ENCODE results near the gene SRP54. TPM values are rescaled to one million over a fixed set of nuclear protein-coding genes. Genes with fewer than 3 reads are reported as not detected.
"Not testable (repeated sequence)": the region's sequence is repeated elsewhere in the genome, so short reads cannot be mapped to it uniquely, and the experiment has no call there.

The SRP54 gene
- total and polyA plus RNA-seq, 2 donors = 33.7 to 54.1 TPM

- Histone ChIP-seq H3K4me1 (ENCODE audit: control insufficient read depth in 2 of 2, insufficient read depth in 2 of 2, low read length in 2 of 2) (no peaks in the 10 kb centered on the region), H3K36me3 (ENCODE audit: control insufficient read depth in 2 of 2, insufficient read depth in 2 of 2, low read length in 1 of 2) (peaks cover 5 to 19% of the 10 kb centered on the region in 2 donors), H3K27ac (ENCODE audit: low read depth in 1 of 2, low read length in 1 of 2) (no peak overlapping the region), H3K27me3 (ENCODE audit: control insufficient read depth in 2 of 2, insufficient read depth in 1 of 2, low read length in 1 of 2) (no peaks in the 10 kb centered on the region), H3K4me3 (ENCODE audit: low read length in 2 of 2) (no peak overlapping the region), H3K9me3 (ENCODE audit: control insufficient read depth in 2 of 2, insufficient read depth in 1 of 2, low read length in 1 of 2) (peaks cover 6 to 17% of the 10 kb centered on the region in 2 donors)
- no peak for DNase-seq (ENCODE audit: low read depth in 6 of 9, low spot score in 9 of 9)
- WGBS = over 99% methylated on average over 5 of the region's 5 CpGs
These were observed 51.6 kb downstream of the SRP54 start for GRCh38 chr14:35034440-35034833.

DNA sequence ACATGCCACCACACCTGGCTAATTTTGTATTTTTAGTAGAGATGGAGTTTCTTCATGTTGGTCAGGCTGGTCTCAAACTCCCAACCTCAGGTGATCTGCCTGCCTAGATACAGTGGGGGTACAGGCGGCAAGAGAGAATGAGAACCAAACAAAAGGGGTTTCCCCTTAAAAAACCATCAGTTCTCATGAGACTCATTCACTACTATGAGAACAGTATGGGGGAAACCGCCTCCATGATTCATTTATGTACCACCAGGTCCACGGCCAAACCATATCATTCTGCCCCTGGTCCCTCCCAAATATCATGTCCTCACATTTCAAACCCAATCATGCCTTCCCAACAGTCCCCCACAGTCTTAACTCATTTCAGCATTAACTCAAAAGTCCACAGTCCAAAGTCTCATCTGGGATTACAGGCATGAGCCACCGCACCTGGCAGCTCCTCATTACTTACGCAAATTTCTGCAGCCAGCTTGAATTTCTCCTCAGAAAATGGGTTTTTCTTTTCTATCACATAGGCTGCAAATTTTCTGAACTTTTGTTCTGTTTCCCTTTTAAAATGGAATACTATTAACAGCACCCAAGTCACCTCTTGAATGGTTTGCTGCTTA is 52.3 kb downstream of the SRP54 start:
- not testable (repeated sequence) for H3K4me3 ChIP-seq (ENCODE audit: low read length in 2 of 2); DNase-seq (ENCODE audit: low read depth in 6 of 9, low spot score in 9 of 9); H3K27ac ChIP-seq (ENCODE audit: low read depth in 1 of 2, low read length in 1 of 2); H3K4me1 ChIP-seq (ENCODE audit: control insufficient read depth in 2 of 2, insufficient read depth in 2 of 2, low read length in 2 of 2); H3K27me3 ChIP-seq (ENCODE audit: control insufficient read depth in 2 of 2, insufficient read depth in 1 of 2, low read length in 1 of 2)
- Histone ChIP-seq H3K9me3 (ENCODE audit: control insufficient read depth in 2 of 2, insufficient read depth in 1 of 2, low read length in 1 of 2) (peaks cover 6 to 17% of the 10 kb centered on the region in 2 donors), H3K36me3 (ENCODE audit: control insufficient read depth in 2 of 2, insufficient read depth in 2 of 2, low read length in 1 of 2) (peaks cover 2 to 14% of the 10 kb centered on the region in 2 donors)
- 99% methylated on average over 5 of the region's 5 CpGs for WGBS

GRCh38 chr14:35038312-35038711 is 55.5 kb downstream of the SRP54 start:
- not testable (repeated sequence) for H3K4me1 ChIP-seq (ENCODE audit: control insufficient read depth in 2 of 2, insufficient read depth in 2 of 2, low read length in 2 of 2); H3K27ac ChIP-seq (ENCODE audit: low read depth in 1 of 2, low read length in 1 of 2); DNase-seq (ENCODE audit: low read depth in 6 of 9, low spot score in 9 of 9); H3K36me3 ChIP-seq (ENCODE audit: control insufficient read depth in 2 of 2, insufficient read depth in 2 of 2, low read length in 1 of 2); H3K4me3 ChIP-seq (ENCODE audit: low read length in 2 of 2); H3K27me3 ChIP-seq (ENCODE audit: control insufficient read depth in 2 of 2, insufficient read depth in 1 of 2, low read length in 1 of 2)
- WGBS = 99% methylated on average over 11 of the region's 17 CpGs
- peaks cover 6 to 17% of the 10 kb centered on the region in 2 donors for H3K9me3 ChIP-seq (ENCODE audit: control insufficient read depth in 2 of 2, insufficient read depth in 1 of 2, low read length in 1 of 2)

DNA sequence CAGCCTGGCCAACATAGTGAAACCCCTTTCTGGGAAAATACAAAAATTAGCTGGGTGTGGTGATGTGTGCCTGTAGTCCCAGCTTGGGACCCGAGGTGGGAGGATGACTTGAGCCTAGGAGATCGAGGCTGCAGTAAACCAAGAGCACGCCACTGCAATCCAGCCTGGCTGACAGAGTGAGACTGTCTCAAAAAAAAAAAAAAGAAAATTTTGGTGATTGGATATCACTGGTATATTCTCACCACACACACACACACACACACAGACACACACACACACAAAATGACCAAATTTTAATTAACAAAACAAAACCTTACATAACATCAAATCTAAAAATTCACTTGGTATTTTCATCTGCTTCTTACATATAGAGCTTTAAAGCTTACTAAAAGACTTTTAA is 59.8 kb downstream of the SRP54 start:
- H3K9me3 ChIP-seq (ENCODE audit: control insufficient read depth in 2 of 2, insufficient read depth in 1 of 2, low read length in 1 of 2) = no peaks in the 10 kb centered on the region
- no peak for DNase-seq (ENCODE audit: low read depth in 6 of 9, low spot score in 9 of 9)
- no peaks in the 10 kb centered on the region for H3K36me3 ChIP-seq (ENCODE audit: control insufficient read depth in 2 of 2, insufficient read depth in 2 of 2, low read length in 1 of 2)
- WGBS = over 99% methylated on average over 3 of the region's 3 CpGs
- H3K27me3 ChIP-seq (ENCODE audit: control insufficient read depth in 2 of 2, insufficient read depth in 1 of 2, low read length in 1 of 2) = no peaks in the 10 kb centered on the region
- peaks cover 4 to 7% of the 10 kb centered on the region in 2 donors for H3K4me1 ChIP-seq (ENCODE audit: control insufficient read depth in 2 of 2, insufficient read depth in 2 of 2, low read length in 2 of 2)
- H3K4me3 ChIP-seq (ENCODE audit: low read length in 2 of 2) = no peak overlapping the region
- H3K27ac ChIP-seq (ENCODE audit: low read depth in 1 of 2, low read length in 1 of 2) = no peak overlapping the region

DNA sequence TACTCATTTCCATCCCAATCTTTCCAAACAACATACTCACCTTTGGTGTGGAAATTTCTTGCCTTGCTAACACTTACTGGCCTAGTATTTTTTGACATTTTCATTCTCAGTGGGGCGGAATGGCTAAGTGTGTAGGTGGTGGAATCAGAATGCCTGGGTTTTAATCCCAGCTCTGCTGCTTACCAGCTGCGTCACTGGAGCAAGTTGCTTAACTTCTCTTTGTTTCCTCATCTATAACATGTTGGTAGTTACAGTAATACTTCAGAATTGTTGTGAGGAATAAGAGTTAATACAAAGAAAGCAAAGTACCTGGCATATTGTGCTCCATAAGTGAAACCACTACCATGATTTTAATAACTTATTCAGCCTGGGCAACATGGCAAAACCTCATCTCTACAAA is 60.3 kb downstream of the SRP54 start:
- 99% methylated on average over 2 of the region's 2 CpGs for WGBS
- no peak overlapping the region for H3K4me3 ChIP-seq (ENCODE audit: low read length in 2 of 2)
- H3K4me1 ChIP-seq (ENCODE audit: control insufficient read depth in 2 of 2, insufficient read depth in 2 of 2, low read length in 2 of 2) = peaks cover 4 to 7% of the 10 kb centered on the region in 2 donors
- H3K27ac ChIP-seq (ENCODE audit: low read depth in 1 of 2, low read length in 1 of 2) = no peak overlapping the region
- DNase-seq (ENCODE audit: low read depth in 6 of 9, low spot score in 9 of 9) = no peak
- H3K36me3 ChIP-seq (ENCODE audit: control insufficient read depth in 2 of 2, insufficient read depth in 2 of 2, low read length in 1 of 2) = no peaks in the 10 kb centered on the region
- H3K9me3 ChIP-seq (ENCODE audit: control insufficient read depth in 2 of 2, insufficient read depth in 1 of 2, low read length in 1 of 2) = no peaks in the 10 kb centered on the region
- no peaks in the 10 kb centered on the region for H3K27me3 ChIP-seq (ENCODE audit: control insufficient read depth in 2 of 2, insufficient read depth in 1 of 2, low read length in 1 of 2)

DNA sequence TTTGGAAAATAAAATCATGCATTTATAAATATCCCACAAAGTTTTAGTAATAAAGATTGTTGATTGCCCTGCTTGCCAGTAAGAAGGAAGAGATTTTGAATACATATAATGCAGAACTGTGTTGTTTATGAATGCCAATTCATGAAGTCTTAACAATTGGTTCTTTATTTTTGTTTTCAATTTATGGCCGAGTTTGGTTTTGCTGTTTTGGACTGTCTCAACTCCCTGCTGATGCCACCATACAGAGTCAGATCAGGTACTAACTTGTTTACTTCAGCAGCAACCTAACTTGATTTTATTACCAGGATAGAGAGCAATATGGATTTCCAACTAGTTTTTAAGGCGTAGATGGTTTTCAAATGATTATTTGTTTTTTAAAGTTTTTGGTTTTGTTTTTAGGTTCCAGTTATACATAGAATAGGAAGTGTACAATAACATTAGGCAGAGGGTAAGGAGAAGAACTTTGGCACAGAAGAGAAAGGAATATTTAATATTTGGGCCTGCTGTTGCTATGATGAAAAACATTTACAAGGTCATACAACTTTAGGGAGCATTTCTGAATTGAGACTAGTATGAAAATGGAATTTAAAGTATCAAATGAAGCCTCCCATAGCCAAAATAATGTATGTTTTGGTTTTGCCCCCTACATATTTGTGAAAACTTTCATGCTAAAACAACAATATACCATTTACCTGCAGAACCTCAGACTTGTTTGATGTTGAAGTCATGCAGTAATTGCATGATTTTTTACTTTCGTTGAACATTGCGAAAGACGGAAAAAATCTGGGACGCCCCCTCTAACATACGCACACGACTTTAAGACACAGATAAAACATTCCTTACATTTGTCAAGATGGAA is 62.4 kb downstream of the SRP54 start:
- peaks cover 0 to 4% of the 10 kb centered on the region in 2 donors for H3K36me3 ChIP-seq (ENCODE audit: control insufficient read depth in 2 of 2, insufficient read depth in 2 of 2, low read length in 1 of 2)
- H3K9me3 ChIP-seq (ENCODE audit: control insufficient read depth in 2 of 2, insufficient read depth in 1 of 2, low read length in 1 of 2) = no peaks in the 10 kb centered on the region
- peak overlapping the region; percentile 90 to 96 for H3K27ac ChIP-seq (ENCODE audit: low read depth in 1 of 2, low read length in 1 of 2)
- H3K27me3 ChIP-seq (ENCODE audit: control insufficient read depth in 2 of 2, insufficient read depth in 1 of 2, low read length in 1 of 2) = no peaks in the 10 kb centered on the region
- H3K4me1 ChIP-seq (ENCODE audit: control insufficient read depth in 2 of 2, insufficient read depth in 2 of 2, low read length in 2 of 2) = peaks cover 4 to 7% of the 10 kb centered on the region in 2 donors
- peak in 2 of 9 donors; percentile 4 to 11 for DNase-seq (ENCODE audit: low read depth in 6 of 9, low spot score in 9 of 9)
- 29% methylated on average over 8 of the region's 8 CpGs for WGBS
- H3K4me3 ChIP-seq (ENCODE audit: low read length in 2 of 2) = peak overlapping the region; percentile 68 to 78

GRCh38 chr14:35045798-35046047 is 62.9 kb downstream of the SRP54 start:
- no peaks in the 10 kb centered on the region for H3K27me3 ChIP-seq (ENCODE audit: control insufficient read depth in 2 of 2, insufficient read depth in 1 of 2, low read length in 1 of 2)
- DNase-seq (ENCODE audit: low read depth in 6 of 9, low spot score in 9 of 9) = no peak
- H3K27ac ChIP-seq (ENCODE audit: low read depth in 1 of 2, low read length in 1 of 2) = peak overlapping the region; percentile 90 to 96
- H3K36me3 ChIP-seq (ENCODE audit: control insufficient read depth in 2 of 2, insufficient read depth in 2 of 2, low read length in 1 of 2) = peaks cover 0 to 7% of the 10 kb centered on the region in 2 donors
- H3K4me3 ChIP-seq (ENCODE audit: low read length in 2 of 2) = peak overlapping the region; percentile 68 to 78
- 0% methylated on average over 6 of the region's 6 CpGs for WGBS
- H3K9me3 ChIP-seq (ENCODE audit: control insufficient read depth in 2 of 2, insufficient read depth in 1 of 2, low read length in 1 of 2) = no peaks in the 10 kb centered on the region
- peaks cover 4 to 7% of the 10 kb centered on the region in 2 donors for H3K4me1 ChIP-seq (ENCODE audit: control insufficient read depth in 2 of 2, insufficient read depth in 2 of 2, low read length in 2 of 2)

DNA sequence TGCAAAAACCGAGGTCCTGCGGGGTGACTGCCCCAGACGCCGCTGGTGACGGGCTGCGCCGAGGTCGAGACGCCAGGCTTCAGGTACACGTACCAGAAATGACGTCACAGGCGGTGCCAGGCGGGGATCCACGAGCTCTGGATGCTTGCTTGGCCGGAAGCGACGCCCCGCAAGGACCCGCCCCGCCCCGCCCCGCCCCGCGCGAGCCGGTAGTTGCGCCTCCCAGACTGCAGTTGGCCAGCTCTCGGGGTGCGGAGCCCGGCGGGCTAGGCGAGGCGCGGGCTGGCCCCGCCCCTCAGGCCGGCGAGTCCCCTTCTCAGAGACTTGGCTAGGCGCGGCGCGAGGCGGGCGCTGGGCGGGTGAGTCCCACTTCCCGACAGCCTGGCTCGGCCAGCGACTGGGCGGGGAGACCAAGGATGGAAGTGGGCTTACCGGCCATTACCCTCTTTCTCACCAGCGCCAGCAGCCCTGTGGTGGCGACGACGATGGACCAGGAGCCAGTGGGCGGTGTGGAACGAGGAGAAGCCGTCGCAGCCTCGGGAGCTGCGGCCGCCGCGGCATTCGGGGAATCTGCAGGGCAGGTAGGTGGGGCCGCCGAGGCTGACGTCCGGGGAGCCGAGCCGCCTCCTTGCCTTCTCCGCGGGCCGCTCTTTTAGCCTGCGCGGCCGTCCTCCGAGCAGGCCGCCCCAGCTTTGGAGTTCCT is 63.4 kb downstream of the SRP54 start, which contains the start of gene FAM177A1:
TSS of gene FAM177A1 (plus strand) at position 225 of the 703 bp plus-strand sequence. CDS start at position 417, 192 bp downstream.
- under 1% methylated on average over 77 of the region's 77 CpGs for WGBS
- H3K27me3 ChIP-seq (ENCODE audit: control insufficient read depth in 2 of 2, insufficient read depth in 1 of 2, low read length in 1 of 2) = no peaks in the 10 kb centered on the region
- peak within 1 kb of the TSS; percentile 68 to 78 for H3K4me3 ChIP-seq (ENCODE audit: low read length in 2 of 2)
- H3K4me1 ChIP-seq (ENCODE audit: control insufficient read depth in 2 of 2, insufficient read depth in 2 of 2, low read length in 2 of 2) = peaks cover 4 to 7% of the 10 kb centered on the region in 2 donors
- H3K9me3 ChIP-seq (ENCODE audit: control insufficient read depth in 2 of 2, insufficient read depth in 1 of 2, low read length in 1 of 2) = no peaks in the 10 kb centered on the region
- peak within 1 kb of the TSS; percentile 90 to 96 for H3K27ac ChIP-seq (ENCODE audit: low read depth in 1 of 2, low read length in 1 of 2)
- DNase-seq (ENCODE audit: low read depth in 6 of 9, low spot score in 9 of 9) = peak; percentile 81 to 96 (median 92)
- H3K36me3 ChIP-seq (ENCODE audit: control insufficient read depth in 2 of 2, insufficient read depth in 2 of 2, low read length in 1 of 2) = peaks cover 0 to 8% of the 10 kb centered on the region in 2 donors

All from thymus (tissue), 11 donors.